ENCODE data around the gene ZC3HAV1. TPM values are rescaled to one million over a fixed set of nuclear protein-coding genes. Genes with fewer than 3 reads are reported as not detected.

Gene ZC3HAV1
- total and polyA plus RNA-seq, 9 of the 15 experiments (the other 6 are each of a cell fraction or from before 2014, with no cell fraction given) = 11.9 to 40.5 (median 23.9) TPM

GRCh38 chr7:139118234-139118804, 8.8 kb upstream of the ZC3HAV1 start (continued):
- TF ChIP-seq, protein P1, sequence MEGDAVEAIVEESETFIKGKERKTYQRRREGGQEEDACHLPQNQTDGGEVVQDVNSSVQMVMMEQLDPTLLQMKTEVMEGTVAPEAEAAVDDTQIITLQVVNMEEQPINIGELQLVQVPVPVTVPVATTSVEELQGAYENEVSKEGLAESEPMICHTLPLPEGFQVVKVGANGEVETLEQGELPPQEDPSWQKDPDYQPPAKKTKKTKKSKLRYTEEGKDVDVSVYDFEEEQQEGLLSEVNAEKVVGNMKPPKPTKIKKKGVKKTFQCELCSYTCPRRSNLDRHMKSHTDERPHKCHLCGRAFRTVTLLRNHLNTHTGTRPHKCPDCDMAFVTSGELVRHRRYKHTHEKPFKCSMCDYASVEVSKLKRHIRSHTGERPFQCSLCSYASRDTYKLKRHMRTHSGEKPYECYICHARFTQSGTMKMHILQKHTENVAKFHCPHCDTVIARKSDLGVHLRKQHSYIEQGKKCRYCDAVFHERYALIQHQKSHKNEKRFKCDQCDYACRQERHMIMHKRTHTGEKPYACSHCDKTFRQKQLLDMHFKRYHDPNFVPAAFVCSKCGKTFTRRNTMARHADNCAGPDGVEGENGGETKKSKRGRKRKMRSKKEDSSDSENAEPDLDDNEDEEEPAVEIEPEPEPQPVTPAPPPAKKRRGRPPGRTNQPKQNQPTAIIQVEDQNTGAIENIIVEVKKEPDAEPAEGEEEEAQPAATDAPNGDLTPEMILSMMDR (IDR thresholded peaks at IDR 0.05 in 2 of 3, conservative IDR thresholded peaks at IDR 0.05 in 1 of 3; ENCODE audit: insufficient read depth in 2 of 3, low read depth in 1 of 3, low read length in 3 of 3) = peak; percentile 10 to 39 (median 18); a peak in 2 of 6 replicates
- TF ChIP-seq FOXA3 (CRISPR knock-in tag; conservative IDR thresholded peaks at IDR 0.05 in 1 of 2, IDR thresholded peaks at IDR 0.05 in 1 of 2) = peak; percentile 67 to 68; a peak in 3 of 4 replicates
- no peak for TF ChIP-seq ZNF408 (CRISPR knock-in tag; IDR thresholded peaks at IDR 0.05; ENCODE audit: low read depth)
- no peak for TF ChIP-seq BCLAF1 (IDR thresholded peaks at IDR 0.05; ENCODE audit: borderline replicate concordance in 1 of 2, control insufficient read depth in 1 of 2, low read depth in 2 of 2, low read length in 1 of 2)
- TF ChIP-seq CHD1 (IDR thresholded peaks at IDR 0.05; ENCODE audit: low read length) = no peak
- TF ChIP-seq MXI1 (IDR thresholded peaks at IDR 0.05; ENCODE audit: low read depth, low read length) = no peak
- no peak for TF ChIP-seq MITF (IDR thresholded peaks at IDR 0.05)
- no peak for TF ChIP-seq PTBP1 (IDR thresholded peaks at IDR 0.05; ENCODE audit: low read depth, low read length)
- peak; percentile 71 to 96; a peak in 3 of 4 replicates for TF ChIP-seq RCOR1 (IDR thresholded peaks at IDR 0.05; ENCODE audit: borderline replicate concordance in 1 of 2, low read depth in 2 of 2, low read length in 2 of 2)
- TF ChIP-seq NKRF (IDR thresholded peaks at IDR 0.05; ENCODE audit: borderline replicate concordance) = no peak; the same call in 1 of the 2 replicates
- TF ChIP-seq BRF1 (IDR thresholded peaks at IDR 0.05; ENCODE audit: borderline replicate concordance, extremely low read depth, insufficient read length) = no peak
- TF ChIP-seq NR2C1 (IDR thresholded peaks at IDR 0.05) = no peak; the same call in 1 of the 2 replicates
- no peak for TF ChIP-seq NR2C1 (tag; IDR thresholded peaks at IDR 0.05)
- TF ChIP-seq HMG20B (CRISPR knock-in tag; IDR thresholded peaks at IDR 0.05) = no peak
- no peak for TF ChIP-seq MCM3 (IDR thresholded peaks at IDR 0.05)
- no peak for TF ChIP-seq MAZ (CRISPR knock-in tag; conservative IDR thresholded peaks at IDR 0.05 in 1 of 2, IDR thresholded peaks at IDR 0.05 in 1 of 2)
- TF ChIP-seq, protein P2, sequence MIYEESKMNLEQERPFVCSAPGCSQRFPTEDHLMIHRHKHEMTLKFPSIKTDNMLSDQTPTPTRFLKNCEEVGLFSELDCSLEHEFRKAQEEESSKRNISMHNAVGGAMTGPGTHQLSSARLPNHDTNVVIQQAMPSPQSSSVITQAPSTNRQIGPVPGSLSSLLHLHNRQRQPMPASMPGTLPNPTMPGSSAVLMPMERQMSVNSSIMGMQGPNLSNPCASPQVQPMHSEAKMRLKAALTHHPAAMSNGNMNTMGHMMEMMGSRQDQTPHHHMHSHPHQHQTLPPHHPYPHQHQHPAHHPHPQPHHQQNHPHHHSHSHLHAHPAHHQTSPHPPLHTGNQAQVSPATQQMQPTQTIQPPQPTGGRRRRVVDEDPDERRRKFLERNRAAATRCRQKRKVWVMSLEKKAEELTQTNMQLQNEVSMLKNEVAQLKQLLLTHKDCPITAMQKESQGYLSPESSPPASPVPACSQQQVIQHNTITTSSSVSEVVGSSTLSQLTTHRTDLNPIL (CRISPR knock-in tag; IDR thresholded peaks at IDR 0.05) = no peak

Measured in K562 (cell line).